Transverse colon (tissue), 4 donors: Measurements from ENCODE around the gene MAOB. TPM values are rescaled to one million over a fixed set of nuclear protein-coding genes. Genes with fewer than 3 reads are reported as not detected.

Experiments
- DNase-seq: peaks from one replicate; pipeline ENCODE4 v3.0.0-alpha.2; 2019
- H3K27ac ChIP-seq, 4 donors: fragments of 200-600 bp; sonication (generic); 2 replicates each; pipeline ENCODE4 v1.5.1; 2016 to 2018; ENCODE audit warnings: inconsistent platforms in 4 of 4
- H3K27me3 ChIP-seq: fragments of 200-600 bp; sonication (generic); 2 replicates; pipeline ENCODE4 v1.5.1; 2017; ENCODE audit warnings: inconsistent platforms
- H3K36me3 ChIP-seq, 4 donors: fragments of 200-600 bp; sonication (generic); 2 replicates each; pipeline ENCODE4 v1.5.1; 2017 to 2019; ENCODE audit warnings: inconsistent platforms in 4 of 4
- H3K4me1 ChIP-seq, 4 donors: fragments of 200-600 bp; sonication (generic); 2 replicates each; pipeline ENCODE4 v1.5.1; 2017 to 2020; ENCODE audit warnings: inconsistent platforms in 4 of 4
- H3K4me3 ChIP-seq, 4 donors: fragments of 200-600 bp; sonication (generic); 1 replicate in 1 of 4; 2 replicates in 3 of 4; pipeline versions ENCODE4 v1.5.1 to v1.6.1; 2017 to 2019; ENCODE audit warnings: inconsistent platforms in 4 of 4
- H3K9me3 ChIP-seq, 2 donors: fragments of 200-600 bp; sonication (generic); 2 replicates each; pipeline ENCODE4 v1.5.1; 2017 to 2019; ENCODE audit warnings: inconsistent platforms in 2 of 2
- CTCF ChIP-seq, 5 experiments: fragments of 200-600 bp in 3 of 5; fragments of 450-650 bp in 2 of 5; sonication (generic) in 3 of 5; IDR thresholded peaks; 1 replicate in 2 of 5; 2 replicates in 3 of 5; pipeline ENCODE4 v1.5.1; 2016 to 2017; ENCODE audit warnings: antibody characterized with exemption in 5 of 5, inconsistent platforms in 3 of 5, mild to moderate bottlenecking in 2 of 5, moderate library complexity in 1 of 5
- EP300 ChIP-seq: sonication (generic); formaldehyde crosslinking; IDR thresholded peaks from one replicate; pipeline ENCODE4 v1.6.1; 2017; ENCODE audit warnings: antibody characterized with exemption, low read depth
- POLR2A ChIP-seq: fragments of 450-650 bp; IDR thresholded peaks from one replicate; pipeline ENCODE4 v1.6.1; 2016; ENCODE audit warnings: antibody characterized with exemption, mild to moderate bottlenecking, moderate library complexity
- POLR2AphosphoS5 ChIP-seq, 3 donors: sonication (generic); formaldehyde crosslinking; IDR thresholded peaks; one replicate each; pipeline ENCODE4 v1.6.1; 2016; ENCODE audit warnings: antibody characterized with exemption in 3 of 3
- WGBS, 2 donors: methylation state at CpG; one replicate each; pipeline ENCODE4 v1.1.5; 2018; ENCODE audit warnings: low coverage in 1 of 2; 5-methylcytosine and 5-hydroxymethylcytosine counted together
- in situ Hi-C, 4 donors: fragments of 200-750 bp; cut with MboI; loops; one replicate each; pipeline versions ENCODE4 v1.15.0 to v1.15.1; 2017; ENCODE audit warnings: low sequenced_read_pairs in 3 of 4, low pct_ligation_motif_present in 1 of 4, low pct_unique_long_range_greater_than_20kb in 1 of 4
- intact Hi-C: fragments of 100-400 bp; cut with DNase I; formaldehyde crosslinking; loops from one replicate; pipeline ENCODE4 v1.15.1; 2023; ENCODE audit warnings: low total_unique reads
- total RNA-seq, 4 donors: library from RNA; depleted of rRNA; stranded (reverse); fragments of >200 nt; gene quantifications; one replicate each; pipeline ENCODE4 v1.1.0, GENCODE V29; 2016

Gene MAOB
- total RNA-seq, 4 donors from 2014 or later = 2.4 to 44.9 (median 11.2) TPM

- Histone ChIP-seq H3K36me3 (no peaks in the 10 kb centered on the region), H3K4me3 (no peak overlapping the region), H3K4me1 (peaks cover 0 to 46% (median 15%) of the 10 kb centered on the region in 4 donors), H3K27me3 (no peaks in the 10 kb centered on the region), H3K9me3 (no peaks in the 10 kb centered on the region), H3K27ac (peak overlapping the region in 1 of 4 donors; percentile 26)
- TF ChIP-seq POLR2A (no peak), EP300 (no peak), POLR2AphosphoS5 (IDR thresholded peaks at IDR 0.05) (no peak), CTCF (IDR thresholded peaks at IDR 0.05) (no peak)
- in situ Hi-C loops (no loop called here), intact Hi-C loops (no loop called here)
- DNase-seq = no peak
- WGBS, 2 donors = 49% methylated on average over 5 of the region's 5 CpGs; no CpG with 5 or more reads in 1 of the 2 donors
Measured at GRCh38 chrX:43743100-43743822, 139.0 kb downstream of the MAOB start.

- 41 to 65% methylated on average over 7 of the region's 7 CpGs for WGBS, 2 donors
- in situ Hi-C loops = no loop called here
Measured at GRCh38 chrX:43741843-43742573, 140.2 kb downstream of the MAOB start.

GRCh38 chrX:43735957-43736356 lies 146.3 kb downstream of the MAOB start:
- TF ChIP-seq CTCF (IDR thresholded peaks at IDR 0.05) (no peak), POLR2A (no peak), POLR2AphosphoS5 (IDR thresholded peaks at IDR 0.05) (no peak)
- intact Hi-C loops = no loop called here
- no peaks in the 10 kb centered on the region for H3K27me3 ChIP-seq
- no peak overlapping the region for H3K27ac ChIP-seq
- in situ Hi-C loops = no loop called here
- no peak for DNase-seq
- no peaks in the 10 kb centered on the region for H3K9me3 ChIP-seq
- no peak overlapping the region for H3K4me3 ChIP-seq
- H3K4me1 ChIP-seq = peaks cover 0 to 3% (median under 1%) of the 10 kb centered on the region in 4 donors
- 69 to 71% methylated on average over 3 of the region's 3 CpGs for WGBS, 2 donors
- no peaks in the 10 kb centered on the region for H3K36me3 ChIP-seq

More at GRCh38 chrX:43741843-43742573, 140.2 kb downstream of the MAOB start:
- H3K36me3 ChIP-seq = no peaks in the 10 kb centered on the region
- H3K27me3 ChIP-seq = no peaks in the 10 kb centered on the region
- no peak for DNase-seq
- H3K4me3 ChIP-seq = no peak overlapping the region
- no peaks in the 10 kb centered on the region for H3K9me3 ChIP-seq
- H3K27ac ChIP-seq = peak overlapping the region in 2 of 4 donors; percentile 26 to 43
- intact Hi-C loops = no loop called here
- TF ChIP-seq POLR2AphosphoS5 (IDR thresholded peaks at IDR 0.05) (peak in 1 of 3 donors; percentile 10), POLR2A (no peak), CTCF (IDR thresholded peaks at IDR 0.05) (no peak), EP300 (no peak)
- peaks cover 0 to 45% (median 15%) of the 10 kb centered on the region in 4 donors for H3K4me1 ChIP-seq

- 67% methylated on average over 6 of the region's 6 CpGs; no CpG with 5 or more reads in 1 of the 2 donors for WGBS, 2 donors
- in situ Hi-C loops = no loop called here
- intact Hi-C loops = no loop called here
Measured at GRCh38 chrX:43735534-43735933, 146.7 kb downstream of the MAOB start.

More at GRCh38 chrX:43735534-43735933, 146.7 kb downstream of the MAOB start:
- Histone ChIP-seq H3K36me3 (no peaks in the 10 kb centered on the region), H3K27me3 (no peaks in the 10 kb centered on the region), H3K9me3 (no peaks in the 10 kb centered on the region), H3K4me1 (peaks cover 0 to 3% (median 0%) of the 10 kb centered on the region in 4 donors), H3K27ac (no peak overlapping the region), H3K4me3 (no peak overlapping the region)
- no peak for DNase-seq
- no peak for TF ChIP-seq POLR2A
- TF ChIP-seq POLR2AphosphoS5 (IDR thresholded peaks at IDR 0.05) = no peak
- no peak for TF ChIP-seq EP300
- TF ChIP-seq CTCF (IDR thresholded peaks at IDR 0.05) = no peak
